ENCODE data around the gene ACOT4. TPM values are rescaled to one million over a fixed set of nuclear protein-coding genes. Genes with fewer than 3 reads are reported as not detected.
A peak's percentile ranks its signal among the peaks of the same experiment; 100 is the strongest.

The ACOT4 gene
- total RNA-seq (2021; fragmentation: NEBNext Ultra II Directional; extraction: Animal tissue kit (Norgen Biotek cat#: 25700)) (0.48 and 0.80 TPM in 2 replicates), polyA plus RNA-seq (2011; rRNA removed) (1.1 and 1.2 TPM in 2 replicates), polyA minus RNA-seq (2011; rRNA and poly(A)+ RNA removed) (0.41 and 0.59 TPM in 2 replicates)
- 0.57 TPM for polyA plus RNA-seq (2011; cell fraction: cytosol; rRNA removed)
- polyA plus RNA-seq (2011; cell fraction: nucleus; rRNA removed): 1.2 TPM
- 0.72 to 0.94 TPM (median 0.90 TPM) in 4 replicates for polyA plus RNA-seq (2012, experiment 1 of 2)
- polyA plus RNA-seq (2012, experiment 2 of 2): 0.85 TPM
- 0.57 TPM for polyA plus RNA-seq (2013, experiment 1 of 2)
- 0.66 TPM for polyA plus RNA-seq (2013, experiment 2 of 2)
- 1.4 TPM for polyA minus RNA-seq (2011; cell fraction: cytosol; rRNA and poly(A)+ RNA removed)
- 0.80 TPM for polyA minus RNA-seq (2011; cell fraction: nucleus; rRNA and poly(A)+ RNA removed)
- long read RNA-seq, experiment 1, partial matches to known transcripts: 0 of 2 reads
- long read RNA-seq, experiment 1, other reads (novel, unspliced or antisense): 0 of 2 reads
- long read RNA-seq, experiment 2: 0 reads

- H2BK12ac ChIP-seq (ENCODE audit: low read depth, low read length): 0 out of 2 replicates have a peak within 1 kb of the TSS, but pooled peaks have one; percentile 50
- H2BK15ac ChIP-seq (ENCODE audit: low read length): 0 out of 2 replicates have a peak within 1 kb of the TSS, but pooled peaks have one; percentile 88
- H3K79me2 ChIP-seq (ENCODE audit: control insufficient read depth in 1 of 2, insufficient read depth in 2 of 2, low read length in 2 of 2): no peaks in the 10 kb centered on the region
- no peaks in the 10 kb centered on the region for H3K36me3 ChIP-seq (ENCODE audit: control insufficient read depth in 2 of 4, insufficient read depth in 4 of 4, low read length in 3 of 4)
- H4K20me1 ChIP-seq (replicated peaks in 1 of 2; ENCODE audit: control insufficient read depth in 1 of 2, insufficient read depth in 2 of 2, low read length in 2 of 2): no peaks in the 10 kb centered on the region
- no peak within 1 kb of the TSS for H3K14ac ChIP-seq (ENCODE audit: insufficient read length)
- no peak within 1 kb of the TSS for H4K5ac ChIP-seq (ENCODE audit: insufficient read length, low read depth, low read length)
- no peaks in the 10 kb centered on the region for H3K4me1 ChIP-seq (replicated peaks in 1 of 4; ENCODE audit: control insufficient read depth in 3 of 4, insufficient read depth in 4 of 4, low read length in 3 of 4)
- H2AK5ac ChIP-seq (ENCODE audit: low read depth, low read length): no peak within 1 kb of the TSS
- H2BK20ac ChIP-seq (ENCODE audit: low read length): no peak within 1 kb of the TSS
- no peak for FAIRE-seq
- peak within 1 kb of the TSS; percentile 39 to 61 (median 50) for H3K4me3 ChIP-seq (ENCODE audit: extremely low read depth in 1 of 4, insufficient read depth in 2 of 4, low read depth in 3 of 4, low read length in 4 of 4)
- no peak within 1 kb of the TSS for H3K4ac ChIP-seq (replicated peaks; ENCODE audit: insufficient read length, low read depth, low read length)
- H3K27ac ChIP-seq (ENCODE audit: low read depth, low read length): no peak within 1 kb of the TSS
- peak within 1 kb of the TSS; percentile 13; the same call in 1 of the 2 replicates for H2AFZ ChIP-seq (ENCODE audit: low read length)
- no peak within 1 kb of the TSS for H2BK120ac ChIP-seq (replicated peaks; ENCODE audit: low read depth, low read length)
- H3K18ac ChIP-seq (ENCODE audit: extremely low read depth, low read length): peak within 1 kb of the TSS; percentile 48; the same call in 1 of the 2 replicates
- no peak within 1 kb of the TSS for H2BK5ac ChIP-seq (ENCODE audit: low read depth, low read length)
- 43% methylated on average over 43 of the region's 89 CpGs; no CpG with 5 or more reads in 1 of the 2 experiments for WGBS, 2 experiments (ENCODE audit: extremely low coverage in 1 of 2, insufficient coverage in 1 of 2, insufficient read length in 1 of 2, insufficient replicate concordance in 2 of 2, low coverage in 1 of 2, low lambda C conversion rate in 2 of 2, missing lambda C conversion rate in 1 of 2)
- H4K91ac ChIP-seq (replicated peaks; ENCODE audit: insufficient read length, low read length): no peak within 1 kb of the TSS
- ChIA-PET POLR2A (ENCODE audit: partially characterized antibody) (interaction anchor here (0.7 to 2.2 kb wide), 6 partner anchors 8 to 66 kb away, joined by 3 to 9 read pairs (median 4); partner anchors contain the start of genes ACOT2 and ACOT6), CTCF (ENCODE audit: partially characterized antibody) (interaction anchor here (0.9 kb wide), 1 partner anchor 174 kb away, joined by 3 read pairs; no protein-coding TSS in a partner anchor)
- H4K8ac ChIP-seq (ENCODE audit: extremely low read depth, insufficient read depth, low read length): peak within 1 kb of the TSS; percentile 68
- H3K9me3 ChIP-seq (ENCODE audit: insufficient read depth in 2 of 2, low read depth in 1 of 2, low read length in 1 of 2): no peaks in the 10 kb centered on the region; a peak in 1 of 4 replicates
- DNase-seq (ENCODE audit: low read depth in 1 of 2, low spot score in 2 of 2): peak in 1 of 2 experiments; percentile 54
- H3K4me2 ChIP-seq (ENCODE audit: insufficient read depth in 1 of 2, low read depth in 2 of 2, low read length in 2 of 2): peak within 1 kb of the TSS; percentile 66
- H3K27me3 ChIP-seq (replicated peaks in 1 of 4; ENCODE audit: control insufficient read depth in 3 of 4, extremely low read depth in 1 of 4, insufficient read depth in 3 of 4, low read length in 3 of 4): peaks cover 0 to 5% (median 3%) of the 10 kb centered on the region in 4 experiments; a peak in 3 of 7 replicates
- no peak within 1 kb of the TSS for H3K23ac ChIP-seq (ENCODE audit: insufficient read length)
- peaks cover 9% of the 10 kb centered on the region; the same call in 1 of the 2 replicates for H3K23me2 ChIP-seq (ENCODE audit: low read depth, low read length)
- H3K9ac ChIP-seq (replicated peaks in 1 of 4; ENCODE audit: extremely low read depth in 1 of 4, low read depth in 3 of 4, low read length in 3 of 4): peak within 1 kb of the TSS in 3 of 4 experiments; percentile 21 to 37 (median 25); a peak in 3 of 7 replicates
- no peaks in the 10 kb centered on the region for H3K79me1 ChIP-seq (ENCODE audit: low read depth, low read length)
- no peak within 1 kb of the TSS for H3K56ac ChIP-seq (replicated peaks; ENCODE audit: insufficient read length, low read depth, low read length)
- TF ChIP-seq KDM4A (IDR thresholded peaks at IDR 0.05; ENCODE audit: low read depth, low read length, severe bottlenecking) (no peak), TEAD4 (IDR thresholded peaks at IDR 0.05; ENCODE audit: low read depth, low read length) (no peak), POU5F1 (IDR thresholded peaks at IDR 0.05; ENCODE audit: low read depth, low read length) (no peak), ASH2L (IDR thresholded peaks at IDR 0.05; ENCODE audit: low read length) (peak; percentile 26), ZNF274 (IDR thresholded peaks at IDR 0.05; ENCODE audit: borderline replicate concordance, extremely low read depth, low read length) (no peak), RAD21 (IDR thresholded peaks at IDR 0.05 in 1 of 2, conservative IDR thresholded peaks at IDR 0.05 in 1 of 2; ENCODE audit: low read depth in 2 of 2, low read length in 2 of 2) (no peak), MAFK (IDR thresholded peaks at IDR 0.05; ENCODE audit: low read depth, low read length) (no peak), CHD1 (IDR thresholded peaks at IDR 0.05; ENCODE audit: low read depth, low read length) (no peak), POLR2AphosphoS5 (IDR thresholded peaks at IDR 0.05; ENCODE audit: low read depth, low read length) (no peak)
Measured at GRCh38 chr14:73591690-73592449, at the start of gene ACOT4. ACOT4 (plus strand) TSS chr14:73591873; CDS start chr14:73591960, 87 bp downstream.

All from H1 (cell line).